Activated naive CD8-positive, alpha-beta T cell treated with anti-CD3 and anti-CD28 coated beads for 36 hours (primary cell): ENCODE results near the gene SMARCC2. TPM values are rescaled to one million over a fixed set of nuclear protein-coding genes. Genes with fewer than 3 reads are reported as not detected.

Experiments used
- DNase-seq: peaks from one replicate; pipeline ENCODE4 v3.0.0; 2021
- H3K27ac Mint-ChIP-seq: one replicate; pipeline ENCODE4 v1.8.0; 2022; ENCODE audit warnings: mild to moderate bottlenecking, moderate library complexity, mixed read lengths
- H3K27me3 Mint-ChIP-seq: one replicate; pipeline ENCODE4 v1.8.0; 2022; ENCODE audit warnings: mild to moderate bottlenecking, mixed read lengths
- H3K36me3 Mint-ChIP-seq: one replicate; pipeline ENCODE4 v1.8.0; 2021; ENCODE audit warnings: mild to moderate bottlenecking, mixed read lengths
- H3K4me1 Mint-ChIP-seq: one replicate; pipeline ENCODE4 v1.8.0; 2021; ENCODE audit warnings: mixed read lengths
- H3K4me3 Mint-ChIP-seq: one replicate; pipeline ENCODE4 v1.8.0; 2022; ENCODE audit warnings: mild to moderate bottlenecking, moderate library complexity, mixed read lengths
- H3K9me3 Mint-ChIP-seq: one replicate; pipeline ENCODE4 v1.8.0; 2022; ENCODE audit warnings: mixed read lengths
- total RNA-seq, 2 experiments: library from RNA; stranded (reverse); gene quantifications; one replicate each; pipeline ENCODE4 v1.2.3, GENCODE V29; 2021

The SMARCC2 gene
- total RNA-seq, 2 experiments from 2014 or later, result 78.5 to 92.6 TPM

DNA sequence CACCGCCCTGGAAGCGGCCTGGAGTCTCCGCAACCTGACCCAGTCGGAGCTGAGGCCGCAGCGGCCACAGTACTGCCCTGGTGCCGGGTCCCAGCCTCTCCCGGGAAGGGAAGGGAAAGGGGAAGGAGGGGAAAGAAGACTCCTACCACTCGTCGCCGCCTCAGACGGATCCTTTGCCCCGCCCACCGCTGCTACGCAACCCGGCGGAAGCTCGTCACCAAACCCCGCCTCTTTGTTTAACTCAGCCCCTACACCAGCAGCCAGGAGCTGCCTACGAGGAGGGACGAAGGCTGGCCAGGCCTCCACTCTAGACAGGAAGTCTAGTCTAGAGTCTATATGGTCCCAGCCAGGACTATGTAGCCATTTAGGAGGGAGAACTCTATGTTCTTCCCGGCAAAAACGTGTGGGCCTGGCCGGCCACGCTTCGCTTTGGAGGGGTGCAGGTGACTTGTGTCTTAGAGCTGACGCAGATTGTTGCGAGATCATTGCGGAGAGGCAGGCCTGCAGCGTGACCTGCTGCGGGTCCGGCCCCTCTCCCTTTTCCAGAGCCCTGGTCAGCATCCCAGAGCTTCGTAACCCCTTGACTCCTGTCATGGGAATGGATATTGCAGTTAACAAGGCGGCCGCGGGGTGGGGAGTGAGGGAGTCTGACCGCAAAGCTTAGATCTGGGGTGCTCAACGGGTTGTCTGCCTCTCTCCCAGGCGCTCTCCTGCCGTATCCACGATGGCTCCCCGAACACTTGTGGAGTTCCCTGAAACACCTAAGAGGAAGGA, 32.7 kb upstream of the SMARCC2 start, which contains the start of gene RNF41:
RNF41 (minus strand) TSS at position 166 of the 774 bp plus-strand sequence. CDS start 7,875 bp downstream, outside the sequence.
- Mint-ChIP-seq H3K36me3 (peaks cover 13% of the 10 kb centered on the region), H3K4me3 (peak within 1 kb of the TSS; percentile 100), H3K9me3 (no peaks in the 10 kb centered on the region), H3K4me1 (peaks cover 30% of the 10 kb centered on the region), H3K27me3 (no peaks in the 10 kb centered on the region), H3K27ac (peak within 1 kb of the TSS; percentile 95)
- DNase-seq, result peak; percentile 90

DNA sequence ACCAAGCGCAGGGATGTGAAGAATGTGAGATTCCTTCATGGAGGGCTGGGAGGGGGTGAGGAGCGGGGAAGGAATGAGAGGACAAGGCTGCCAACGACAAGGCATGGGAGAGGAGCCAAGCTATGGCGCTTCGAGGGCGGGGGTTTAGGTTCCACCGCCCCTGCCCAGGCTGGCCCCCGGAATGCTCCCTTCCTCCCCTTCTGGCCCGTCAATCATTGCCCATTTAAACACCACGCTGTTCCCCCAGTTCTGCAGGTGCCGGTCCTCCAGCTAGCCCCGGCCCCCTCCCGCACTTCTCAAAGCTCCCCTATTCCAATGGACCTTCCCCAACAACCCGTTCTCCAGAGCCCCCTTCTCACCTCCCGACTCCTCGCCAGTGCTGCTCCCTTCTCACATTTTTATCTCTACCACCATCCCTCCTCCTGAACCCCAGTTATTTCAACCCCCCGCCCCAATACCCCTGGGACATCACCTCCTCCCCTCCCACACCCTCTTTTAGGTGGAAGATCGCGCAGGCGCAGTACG, 32.0 kb upstream of the SMARCC2 start:
- Mint-ChIP-seq H3K36me3 (peaks cover 17% of the 10 kb centered on the region), H3K27me3 (no peaks in the 10 kb centered on the region), H3K27ac (peak overlapping the region; percentile 95), H3K4me1 (peaks cover 30% of the 10 kb centered on the region), H3K4me3 (peak overlapping the region; percentile 100), H3K9me3 (no peaks in the 10 kb centered on the region)
- DNase-seq, result no peak

DNA sequence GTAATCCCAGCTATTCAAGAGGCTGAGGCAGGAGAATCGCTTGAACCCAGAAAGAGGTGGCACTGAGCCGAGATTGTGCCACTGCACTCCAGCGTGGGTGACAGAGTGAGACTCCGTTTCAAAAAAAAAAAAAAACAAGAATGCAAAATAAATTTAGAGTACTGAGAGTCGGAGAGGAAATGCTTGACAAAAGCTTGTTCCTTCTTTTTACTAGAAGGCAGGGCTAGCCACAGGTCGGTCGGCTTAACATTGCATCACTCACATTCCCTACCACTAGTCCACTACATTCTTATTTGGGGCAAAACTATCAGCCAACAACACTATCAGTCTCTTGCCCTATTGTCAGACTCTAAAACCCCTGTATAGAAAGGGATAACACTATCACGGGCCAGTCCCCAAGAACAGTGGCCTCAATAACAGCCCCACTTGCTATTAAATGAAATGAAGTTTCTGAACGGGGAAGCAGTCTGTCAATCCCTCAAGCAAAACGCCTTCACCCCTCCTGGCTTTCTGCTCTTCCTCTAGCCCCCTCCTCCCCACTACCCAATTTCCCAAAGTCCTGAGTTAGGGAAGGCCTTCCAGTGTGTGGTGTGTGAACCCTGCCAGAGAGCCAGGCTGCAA, 31.4 kb upstream of the SMARCC2 start:
- peak overlapping the region; percentile 95 for H3K27ac Mint-ChIP-seq
- H3K27me3 Mint-ChIP-seq, result no peaks in the 10 kb centered on the region
- H3K4me1 Mint-ChIP-seq, result peaks cover 30% of the 10 kb centered on the region
- peaks cover 14% of the 10 kb centered on the region for H3K36me3 Mint-ChIP-seq
- peak overlapping the region; percentile 100 for H3K4me3 Mint-ChIP-seq
- no peaks in the 10 kb centered on the region for H3K9me3 Mint-ChIP-seq
- no peak for DNase-seq

DNA sequence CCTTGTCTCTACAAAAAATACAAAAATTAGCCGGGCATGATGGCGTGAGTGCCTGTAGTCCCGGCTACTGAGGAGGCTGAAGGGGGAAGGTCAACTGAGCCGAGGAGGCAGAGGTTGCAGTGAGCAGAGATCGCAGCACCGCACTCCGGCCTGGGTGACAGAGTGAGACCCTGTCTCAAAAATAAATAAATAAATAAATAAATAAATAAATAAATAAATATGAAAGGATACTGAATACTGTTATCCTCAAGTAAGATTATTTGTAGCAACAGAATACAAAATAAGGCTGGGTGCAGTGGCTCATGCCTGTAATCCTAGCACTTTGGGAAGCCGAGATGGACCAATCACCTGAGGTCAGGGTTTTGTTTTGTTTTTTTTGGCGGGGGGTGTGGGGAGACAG, 30.6 kb upstream of the SMARCC2 start:
- Mint-ChIP-seq H3K4me1 (peaks cover 22% of the 10 kb centered on the region), H3K27ac (no peak overlapping the region), H3K4me3 (no peak overlapping the region), H3K27me3 (no peaks in the 10 kb centered on the region), H3K36me3 (peaks cover 9% of the 10 kb centered on the region), H3K9me3 (no peaks in the 10 kb centered on the region)
- no peak for DNase-seq

DNA sequence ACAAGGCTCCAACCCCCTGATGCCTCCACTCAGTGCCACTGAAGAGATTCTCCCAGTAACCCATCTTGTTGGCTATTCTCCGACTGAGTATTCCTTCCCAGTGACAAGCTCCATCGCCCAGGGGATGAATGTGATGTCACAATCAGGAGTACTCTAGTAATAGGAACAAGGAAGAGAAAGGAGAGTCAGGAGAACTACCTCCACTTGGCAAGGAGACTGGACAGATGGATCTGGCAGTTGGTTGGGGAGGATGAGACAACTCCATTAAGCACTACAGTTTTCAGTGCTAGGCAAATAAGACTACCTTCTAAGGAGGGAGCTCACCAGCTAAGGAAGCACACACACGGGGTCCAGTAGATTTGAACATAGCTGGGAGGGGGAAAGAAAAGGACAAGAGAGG, 27.2 kb upstream of the SMARCC2 start:
- H3K4me1 Mint-ChIP-seq, result peaks cover 9% of the 10 kb centered on the region
- H3K4me3 Mint-ChIP-seq, result no peak overlapping the region
- no peak for DNase-seq
- no peak overlapping the region for H3K27ac Mint-ChIP-seq
- no peaks in the 10 kb centered on the region for H3K9me3 Mint-ChIP-seq
- H3K27me3 Mint-ChIP-seq, result no peaks in the 10 kb centered on the region
- H3K36me3 Mint-ChIP-seq, result peaks cover 13% of the 10 kb centered on the region

DNA sequence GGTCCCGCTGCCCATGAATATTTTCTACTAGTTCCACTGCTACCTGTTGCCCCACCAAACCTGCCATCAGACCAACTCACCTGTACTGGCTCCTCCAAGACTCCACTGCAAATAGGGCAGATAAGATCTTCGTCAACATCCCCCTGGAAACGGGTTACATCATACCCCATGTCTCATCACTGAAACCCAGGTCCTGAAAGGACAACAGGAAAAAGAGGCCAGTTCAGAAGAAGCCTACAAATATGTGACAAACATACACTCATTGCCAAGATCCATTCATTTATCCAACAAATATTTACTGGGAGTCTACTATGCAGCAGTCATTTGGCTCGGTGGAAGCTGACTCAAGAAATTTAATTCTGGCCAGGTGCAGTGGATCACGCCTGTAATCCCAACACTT, 24.6 kb upstream of the SMARCC2 start:
- Mint-ChIP-seq H3K27me3 (no peaks in the 10 kb centered on the region), H3K27ac (no peak overlapping the region), H3K4me1 (no peaks in the 10 kb centered on the region), H3K9me3 (no peaks in the 10 kb centered on the region), H3K36me3 (peaks cover 16% of the 10 kb centered on the region), H3K4me3 (no peak overlapping the region)
- no peak for DNase-seq

DNA sequence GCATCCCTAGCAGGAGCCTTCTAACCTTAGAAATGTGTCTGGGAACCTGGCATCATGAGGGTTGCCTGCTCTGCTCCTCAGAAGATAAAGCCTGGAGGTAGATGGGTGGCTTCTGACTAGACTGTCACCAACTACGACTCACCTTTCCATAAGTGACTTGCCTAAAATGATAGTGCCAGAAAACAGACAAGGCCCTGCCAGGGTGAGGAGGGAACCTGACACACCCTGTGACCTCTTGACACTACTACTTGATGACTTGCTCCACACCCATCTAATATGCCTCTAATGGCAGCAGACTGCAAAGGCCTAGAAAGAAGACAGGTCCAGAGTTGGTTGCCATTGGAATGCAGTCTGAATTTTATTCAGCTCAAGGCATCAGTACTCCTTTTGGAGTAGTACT, 23.1 kb upstream of the SMARCC2 start:
- no peak overlapping the region for H3K4me3 Mint-ChIP-seq
- peaks cover 16% of the 10 kb centered on the region for H3K36me3 Mint-ChIP-seq

DNA sequence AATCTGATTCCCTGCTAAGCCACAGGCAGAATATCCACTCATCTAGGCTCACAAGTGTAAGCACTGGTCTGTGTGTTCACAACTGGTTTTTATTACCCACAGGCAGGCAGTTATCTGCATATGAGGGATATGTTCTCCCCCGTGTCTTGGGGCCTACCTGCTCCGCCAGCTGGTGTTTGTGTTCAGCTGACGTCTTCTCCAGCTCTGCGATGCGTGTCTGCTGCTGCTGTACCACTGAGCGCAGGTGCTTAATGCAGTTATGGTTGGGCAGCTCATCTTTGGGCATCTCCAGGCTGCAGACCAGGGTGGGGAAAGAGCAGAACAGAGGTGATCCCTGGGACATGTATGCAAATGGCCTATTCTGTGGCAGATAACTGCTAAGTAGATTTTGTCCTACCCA, 18.7 kb upstream of the SMARCC2 start:
- H3K9me3 Mint-ChIP-seq, result no peaks in the 10 kb centered on the region
- H3K27me3 Mint-ChIP-seq, result no peaks in the 10 kb centered on the region
- no peaks in the 10 kb centered on the region for H3K4me1 Mint-ChIP-seq
- H3K36me3 Mint-ChIP-seq, result peaks cover 10% of the 10 kb centered on the region
- no peak overlapping the region for H3K4me3 Mint-ChIP-seq
- no peak overlapping the region for H3K27ac Mint-ChIP-seq
- no peak for DNase-seq

More for the DNA sequence above, 23.1 kb upstream of the SMARCC2 start:
- no peaks in the 10 kb centered on the region for H3K4me1 Mint-ChIP-seq
- H3K9me3 Mint-ChIP-seq, result no peaks in the 10 kb centered on the region
- DNase-seq, result no peak
- H3K27ac Mint-ChIP-seq, result no peak overlapping the region
- no peaks in the 10 kb centered on the region for H3K27me3 Mint-ChIP-seq

DNA sequence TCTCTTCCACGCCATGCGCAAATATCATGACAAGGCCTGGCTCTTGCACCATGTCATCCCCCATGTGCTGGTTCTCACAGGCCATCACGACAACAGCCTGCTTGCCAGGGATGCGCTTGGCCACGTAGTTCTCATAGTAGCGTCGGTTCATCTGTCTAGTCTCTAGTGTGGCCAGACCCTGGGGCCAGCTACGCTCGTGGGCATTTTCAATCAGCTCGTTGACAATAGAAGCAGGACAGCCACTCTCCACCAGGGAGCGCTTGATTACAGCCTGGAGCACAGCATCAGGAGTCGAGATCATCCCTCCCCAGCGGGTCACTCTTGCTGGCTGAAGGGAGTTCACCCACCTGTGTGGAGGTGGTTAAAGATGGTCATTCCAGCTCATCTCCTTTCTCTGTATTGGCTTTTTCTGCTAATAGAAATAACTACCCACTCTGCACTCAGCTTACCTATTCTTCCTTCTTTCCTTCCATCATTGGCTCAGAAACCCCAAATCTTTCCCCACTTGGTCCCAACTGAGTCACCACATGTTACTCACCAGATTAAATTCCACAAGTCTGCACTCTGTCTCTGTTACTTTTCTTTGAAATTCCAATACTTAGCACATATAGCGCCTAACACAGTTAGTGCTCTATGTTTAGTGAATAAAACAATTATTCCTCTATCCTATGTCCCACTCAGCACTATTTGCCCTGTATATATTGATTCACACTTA, 17.3 kb upstream of the SMARCC2 start:
- H3K27me3 Mint-ChIP-seq, result no peaks in the 10 kb centered on the region
- peaks cover 10% of the 10 kb centered on the region for H3K36me3 Mint-ChIP-seq
- no peaks in the 10 kb centered on the region for H3K9me3 Mint-ChIP-seq
- no peak for DNase-seq
- no peak overlapping the region for H3K4me3 Mint-ChIP-seq
- no peak overlapping the region for H3K27ac Mint-ChIP-seq
- H3K4me1 Mint-ChIP-seq, result no peaks in the 10 kb centered on the region

DNA sequence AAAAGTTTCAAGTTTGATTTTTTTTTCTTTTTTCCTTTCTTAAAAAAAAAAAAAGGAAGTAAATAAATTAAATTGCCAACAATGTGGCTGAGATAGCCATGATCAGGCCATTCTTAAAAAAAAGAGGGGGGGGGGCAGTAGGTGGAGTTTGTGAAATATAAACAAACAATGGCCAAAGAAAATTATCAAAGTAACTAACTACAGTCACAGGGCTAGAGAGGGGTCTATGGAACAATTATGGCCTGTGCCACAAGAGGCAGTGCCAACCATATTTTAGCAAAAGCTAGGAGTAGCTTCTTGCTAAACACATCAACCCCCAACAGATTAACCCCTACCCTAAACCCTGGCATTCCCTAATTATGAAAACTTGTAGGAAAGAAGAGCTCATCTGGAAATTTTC, 16.2 kb upstream of the SMARCC2 start:
- H3K27ac Mint-ChIP-seq, result no peak overlapping the region
- H3K36me3 Mint-ChIP-seq, result peaks cover 10% of the 10 kb centered on the region
- H3K27me3 Mint-ChIP-seq, result no peaks in the 10 kb centered on the region
- H3K4me1 Mint-ChIP-seq, result no peaks in the 10 kb centered on the region
- DNase-seq, result no peak
- no peaks in the 10 kb centered on the region for H3K9me3 Mint-ChIP-seq
- no peak overlapping the region for H3K4me3 Mint-ChIP-seq

DNA sequence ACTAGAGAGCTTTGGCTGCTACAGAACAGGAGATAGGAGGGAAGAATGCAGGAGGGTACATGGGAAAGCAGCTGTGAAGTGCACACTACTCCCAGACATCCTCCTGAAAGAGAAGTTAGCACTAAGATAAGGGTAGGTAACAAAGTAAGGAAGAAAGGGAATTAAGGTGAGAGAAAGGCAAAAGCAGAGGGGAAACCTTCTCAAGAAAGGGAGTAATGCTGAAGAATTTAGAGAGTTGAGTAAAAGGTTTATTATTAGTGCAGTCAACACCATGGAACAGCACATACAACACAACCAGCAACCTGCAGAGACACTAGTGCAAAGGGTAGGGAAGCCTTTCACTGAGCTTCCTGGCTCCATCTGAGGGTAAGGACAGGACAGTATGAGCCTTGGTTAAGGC, 15.0 kb upstream of the SMARCC2 start:
- no peak for DNase-seq
- Mint-ChIP-seq H3K4me3 (no peak overlapping the region), H3K36me3 (peaks cover 10% of the 10 kb centered on the region), H3K27me3 (no peaks in the 10 kb centered on the region), H3K27ac (no peak overlapping the region), H3K9me3 (no peaks in the 10 kb centered on the region), H3K4me1 (no peaks in the 10 kb centered on the region)

DNA sequence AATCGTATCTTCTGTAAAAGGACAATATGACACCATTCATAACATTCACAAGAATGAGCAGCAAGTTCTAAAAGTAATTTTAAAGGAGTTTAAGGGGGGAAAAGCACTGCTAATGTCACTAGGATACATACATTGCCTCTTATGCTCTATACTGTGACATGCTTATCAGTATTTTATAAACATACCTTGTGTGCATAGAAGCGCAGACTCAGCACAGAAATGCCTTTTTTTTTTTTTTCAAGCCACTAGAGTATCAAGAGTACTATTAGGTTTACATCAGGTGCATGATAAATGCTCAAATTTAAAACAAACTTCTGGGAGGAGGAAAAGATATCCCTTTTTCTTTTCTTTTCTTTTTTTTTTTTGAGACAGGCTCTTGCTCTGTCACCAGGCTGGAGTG, 13.6 kb upstream of the SMARCC2 start:
- no peaks in the 10 kb centered on the region for H3K9me3 Mint-ChIP-seq
- no peak overlapping the region for H3K4me3 Mint-ChIP-seq
- H3K27me3 Mint-ChIP-seq, result no peaks in the 10 kb centered on the region
- no peak for DNase-seq
- no peaks in the 10 kb centered on the region for H3K4me1 Mint-ChIP-seq
- peaks cover 6% of the 10 kb centered on the region for H3K36me3 Mint-ChIP-seq
- H3K27ac Mint-ChIP-seq, result no peak overlapping the region

DNA sequence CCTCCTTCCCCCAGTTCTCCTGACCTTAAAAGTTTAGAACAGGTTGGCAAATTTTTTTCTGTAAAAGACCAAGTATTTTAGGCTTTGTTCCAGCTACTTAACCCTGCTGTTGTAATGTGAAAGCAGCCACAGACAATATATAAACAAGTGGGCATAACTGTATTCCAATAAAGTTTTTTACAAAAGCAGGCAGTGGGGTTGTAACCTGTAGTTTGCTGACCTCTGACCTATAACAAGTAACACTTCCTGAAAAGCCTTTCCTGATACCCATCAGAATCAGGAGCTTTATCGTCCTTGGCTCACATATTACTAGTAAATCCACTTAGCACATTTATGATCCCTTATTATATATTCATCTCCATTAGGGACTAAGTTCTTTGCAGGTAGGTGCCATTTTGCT, 13.1 kb upstream of the SMARCC2 start:
- DNase-seq, result no peak
- Mint-ChIP-seq H3K27ac (no peak overlapping the region), H3K4me3 (no peak overlapping the region), H3K9me3 (no peaks in the 10 kb centered on the region), H3K4me1 (no peaks in the 10 kb centered on the region), H3K27me3 (no peaks in the 10 kb centered on the region), H3K36me3 (peaks cover 6% of the 10 kb centered on the region)

DNA sequence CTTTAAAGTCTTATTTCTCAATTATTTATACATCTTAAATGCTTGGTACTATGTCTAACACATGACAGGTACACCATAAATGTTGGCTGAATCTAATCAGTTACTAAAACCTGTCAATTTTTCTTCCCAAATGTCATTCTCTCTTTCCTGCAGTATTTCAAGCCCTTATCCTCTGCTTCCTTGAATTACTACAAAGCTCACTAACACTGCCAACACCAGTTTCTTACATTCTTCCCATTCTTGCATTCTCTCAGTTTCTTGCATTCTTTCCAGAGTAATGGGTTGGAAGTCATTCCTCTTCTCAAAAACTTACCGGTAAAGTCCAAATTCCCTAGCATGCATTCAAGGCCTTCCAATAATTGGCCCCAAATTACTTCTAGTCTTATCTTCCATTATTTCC, 9.6 kb upstream of the SMARCC2 start:
- DNase-seq, result no peak
- no peak overlapping the region for H3K4me3 Mint-ChIP-seq
- no peaks in the 10 kb centered on the region for H3K9me3 Mint-ChIP-seq
- no peak overlapping the region for H3K27ac Mint-ChIP-seq
- no peaks in the 10 kb centered on the region for H3K27me3 Mint-ChIP-seq
- H3K4me1 Mint-ChIP-seq, result no peaks in the 10 kb centered on the region
- H3K36me3 Mint-ChIP-seq, result no peaks in the 10 kb centered on the region

DNA sequence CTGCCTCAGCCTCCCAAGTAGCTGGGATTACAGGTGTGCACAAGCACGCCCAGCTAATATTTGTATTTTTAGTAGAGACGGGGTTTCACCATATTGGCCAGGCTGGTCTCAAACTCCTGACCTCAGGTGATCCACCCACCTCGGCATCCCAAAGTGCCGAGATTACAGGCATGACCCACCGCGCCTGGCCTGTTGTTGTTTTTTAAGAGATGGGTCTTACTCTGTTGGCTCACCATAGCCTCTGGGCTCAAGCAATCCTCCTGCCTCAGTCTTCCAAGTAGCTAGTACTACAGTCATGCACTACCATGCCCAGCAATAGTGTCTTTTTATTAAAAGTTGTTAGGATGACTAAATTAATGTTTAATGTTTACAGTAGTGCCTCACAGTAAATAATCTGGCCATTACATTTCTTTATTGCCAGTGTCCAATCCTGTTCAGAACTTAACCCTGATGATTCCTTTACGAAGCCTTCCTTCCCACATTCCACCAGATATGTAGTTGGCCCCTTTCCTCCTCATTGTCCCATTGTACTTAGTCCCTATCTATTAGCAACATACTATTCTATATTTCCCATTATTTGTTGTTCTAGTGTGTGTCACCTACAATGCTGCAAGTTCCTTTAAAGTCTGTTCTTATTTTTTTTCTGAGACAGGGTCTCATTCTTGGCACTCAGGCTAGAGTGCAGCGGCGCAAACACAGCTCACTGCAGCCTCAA, 8.8 kb upstream of the SMARCC2 start:
- no peaks in the 10 kb centered on the region for H3K36me3 Mint-ChIP-seq
- no peak for DNase-seq
- no peaks in the 10 kb centered on the region for H3K27me3 Mint-ChIP-seq
- peaks cover 3% of the 10 kb centered on the region for H3K4me1 Mint-ChIP-seq
- no peak overlapping the region for H3K4me3 Mint-ChIP-seq
- no peaks in the 10 kb centered on the region for H3K9me3 Mint-ChIP-seq
- H3K27ac Mint-ChIP-seq, result no peak overlapping the region
